Adrenal gland (tissue), 12 donors: Measurements from ENCODE around the gene APOL2. TPM values are rescaled to one million over a fixed set of nuclear protein-coding genes. Genes with fewer than 3 reads are reported as not detected.
"Not testable (repeated sequence)": the region's sequence is repeated elsewhere in the genome, so short reads cannot be mapped to it uniquely, and the experiment has no call there.

Experiments used
- DNase-seq, 7 donors: peaks; one replicate each; pipeline ENCODE4 v3.0.0-alpha.2; 2019 to 2020
- H3K27ac ChIP-seq, 5 donors: fragments of 200-600 bp; sonication (generic) in 4 of 5; 1 replicate in 3 of 5; 2 replicates in 2 of 5; pipeline versions ENCODE4 v1.5.1 to v1.8.0; 2016 to 2020; ENCODE audit warnings: mild to moderate bottlenecking in 1 of 5
- H3K27me3 ChIP-seq: fragments of 200-600 bp; 2 replicates; pipeline ENCODE4 v1.8.0; 2021
- H3K36me3 ChIP-seq, 2 donors: fragments of 200-600 bp; replicated peaks in 1 of 2; 1 replicate in 1 of 2; 2 replicates in 1 of 2; pipeline versions ENCODE4 v1.5.1 to v1.8.0; 2018 to 2022
- H3K4me1 ChIP-seq, 2 donors: fragments of 200-600 bp; replicated peaks in 1 of 2; 1 replicate in 1 of 2; 2 replicates in 1 of 2; pipeline versions ENCODE4 v1.5.1 to v1.8.0; 2018 to 2021
- H3K4me3 ChIP-seq, 4 donors: fragments of 200-600 bp; sonication (generic) in 3 of 4; one replicate each; pipeline ENCODE4 v1.5.1; 2016 to 2018
- H3K9me3 ChIP-seq, 3 donors: fragments of 200-600 bp; sonication (generic) in 1 of 3; replicated peaks in 1 of 3; 1 replicate in 2 of 3; 2 replicates in 1 of 3; pipeline versions ENCODE4 v1.5.1 to v1.8.0; 2016 to 2021
- POLR2A ChIP-seq, 2 donors: fragments of 450-650 bp; IDR thresholded peaks; one replicate each; pipeline ENCODE4 v1.6.1; 2017; ENCODE audit warnings: antibody characterized with exemption in 2 of 2, mild to moderate bottlenecking in 2 of 2, moderate library complexity in 1 of 2
- WGBS, 4 donors: extraction: QIAGEN DNeasy Blood & Tissue Kit in 2 of 4; methylation state at CpG; one replicate each; pipeline versions ENCODE4 v1.1.5 to v1.1.7; 2013 to 2017; 5-methylcytosine and 5-hydroxymethylcytosine counted together
- intact Hi-C, 2 donors: fragments of 100-400 bp; cut with DNase I; formaldehyde crosslinking; loops; one replicate each; pipeline versions ENCODE4 v1.14.1 to v1.15.0; 2022 to 2023
- polyA plus RNA-seq, 3 donors: library from polyadenylated mRNA; stranded (reverse); fragments of 200-250 nt in 2 of 3; fragments of 350-450 nt in 1 of 3; fragmentation: Illumina TruSeq in 1 of 3; extraction: RNeasy Lipid Tissue Mini Kit (QIAGEN cat#74804) in 1 of 3; gene quantifications; one replicate each; pipeline ENCODE4 v1.2.3, GENCODE V29; 2013 to 2014
- total RNA-seq, 9 donors: library from RNA; depleted of rRNA in 4 of 9; stranded (reverse); fragments of >200 nt in 4 of 9; fragments of 120-200 nt in 1 of 9; fragmentation: NEBNext Ultra II Directional in 1 of 9; extraction: Animal tissue kit (Norgen Biotek cat#: 25700) in 1 of 9; gene quantifications; one replicate each; pipeline versions ENCODE4 v1.1.0 to v1.2.4, GENCODE V29; 2013 to 2023
- TF ChIP-seq, protein P1 (sequence below), 6 experiments: fragments of 450-650 bp in 4 of 6; fragments of 200-600 bp in 2 of 6; sonication (generic) in 1 of 6; IDR thresholded peaks; 1 replicate in 5 of 6; 2 replicates in 1 of 6; pipeline versions ENCODE4 v1.5.1 to v1.8.0; 2016 to 2021; ENCODE audit warnings: antibody characterized with exemption in 6 of 6, mild to moderate bottlenecking in 2 of 6, moderate library complexity in 1 of 6
- donor health status: healthy with polysubstance abuse.
- donor health status: Bipolar disorder and iron deficiency.
- donor health status: DM: yes; HTN: yes; CAD: no.
- donor health status: DM: no; HTN: no; CAD: no.
- donor health status: DM: no; HTN: no; CAD: no.
- donor health status: DM: yes; HTN: yes; CAD: no.

The APOL2 gene
- total and polyA plus RNA-seq, 12 donors, result 16.1 to 73.8 (median 40.0) TPM

GRCh38 chr22:36267058-36267457 lies 27.7 kb upstream of the APOL2 start:
- H3K9me3 ChIP-seq, result no peaks in the 10 kb centered on the region
- TF ChIP-seq, protein P1, sequence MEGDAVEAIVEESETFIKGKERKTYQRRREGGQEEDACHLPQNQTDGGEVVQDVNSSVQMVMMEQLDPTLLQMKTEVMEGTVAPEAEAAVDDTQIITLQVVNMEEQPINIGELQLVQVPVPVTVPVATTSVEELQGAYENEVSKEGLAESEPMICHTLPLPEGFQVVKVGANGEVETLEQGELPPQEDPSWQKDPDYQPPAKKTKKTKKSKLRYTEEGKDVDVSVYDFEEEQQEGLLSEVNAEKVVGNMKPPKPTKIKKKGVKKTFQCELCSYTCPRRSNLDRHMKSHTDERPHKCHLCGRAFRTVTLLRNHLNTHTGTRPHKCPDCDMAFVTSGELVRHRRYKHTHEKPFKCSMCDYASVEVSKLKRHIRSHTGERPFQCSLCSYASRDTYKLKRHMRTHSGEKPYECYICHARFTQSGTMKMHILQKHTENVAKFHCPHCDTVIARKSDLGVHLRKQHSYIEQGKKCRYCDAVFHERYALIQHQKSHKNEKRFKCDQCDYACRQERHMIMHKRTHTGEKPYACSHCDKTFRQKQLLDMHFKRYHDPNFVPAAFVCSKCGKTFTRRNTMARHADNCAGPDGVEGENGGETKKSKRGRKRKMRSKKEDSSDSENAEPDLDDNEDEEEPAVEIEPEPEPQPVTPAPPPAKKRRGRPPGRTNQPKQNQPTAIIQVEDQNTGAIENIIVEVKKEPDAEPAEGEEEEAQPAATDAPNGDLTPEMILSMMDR (IDR thresholded peaks at IDR 0.05), result no peak
- TF ChIP-seq POLR2A (IDR thresholded peaks at IDR 0.05), result no peak
- H3K36me3 ChIP-seq, result peaks cover 0 to 10% of the 10 kb centered on the region in 2 donors
- H3K4me1 ChIP-seq, result no peaks in the 10 kb centered on the region
- H3K27ac ChIP-seq, result no peak overlapping the region
- WGBS, 4 donors, result 91 to 97% (median 94%) methylated on average over 4 of the region's 4 CpGs
- intact Hi-C loops, result no loop called here
- DNase-seq, result peak in 1 of 7 donors; percentile 25
- H3K27me3 ChIP-seq, result no peaks in the 10 kb centered on the region
- H3K4me3 ChIP-seq, result no peak overlapping the region

DNA sequence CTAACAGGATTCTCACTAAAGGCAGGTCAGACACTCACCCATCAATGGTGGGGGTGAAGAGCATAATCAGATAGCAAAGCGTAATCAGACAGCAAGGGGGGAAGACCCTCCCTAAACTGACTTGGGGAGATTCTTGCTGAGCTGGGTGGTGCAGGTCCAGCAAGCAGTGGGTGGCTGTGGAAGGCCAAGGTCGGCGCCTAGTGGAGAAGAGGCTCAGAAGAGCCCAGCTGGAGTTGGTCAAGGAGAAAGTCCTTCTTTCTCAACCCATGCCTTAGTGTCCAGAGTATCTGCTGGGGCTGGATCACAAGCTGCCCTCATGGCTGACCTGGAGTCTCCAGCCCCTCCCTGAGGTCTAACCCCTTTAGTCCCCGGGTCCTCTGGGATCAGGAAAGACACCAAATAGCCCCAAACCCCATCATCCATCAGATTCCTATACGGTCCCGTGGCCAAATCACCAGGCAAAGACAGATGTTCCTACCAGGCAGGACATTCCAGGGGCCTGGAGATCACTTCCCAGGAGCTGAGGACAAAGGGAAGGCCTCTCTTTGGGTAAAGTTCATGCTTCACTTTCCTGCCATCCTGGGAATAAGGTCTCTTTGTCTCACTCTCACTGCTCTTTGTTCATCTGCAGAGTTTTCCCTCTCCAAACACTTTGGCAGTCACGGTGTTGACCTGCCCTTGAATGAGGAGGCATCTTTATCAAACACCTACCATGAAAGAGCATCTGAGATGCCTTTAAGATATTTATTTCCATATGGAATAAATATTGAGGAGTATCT lies 24.7 kb upstream of the APOL2 start:
- H3K4me3 ChIP-seq, H3K36me3 ChIP-seq, H3K9me3 ChIP-seq, H3K4me1 ChIP-seq, intact Hi-C loops, H3K27me3 ChIP-seq: not testable (repeated sequence)
- peak overlapping the region in 1 of 5 donors; percentile 38 for H3K27ac ChIP-seq
- DNase-seq, result peak in 1 of 7 donors; percentile 41
- 80 to 88% (median 84%) methylated on average over 7 of the region's 7 CpGs for WGBS, 4 donors

DNA sequence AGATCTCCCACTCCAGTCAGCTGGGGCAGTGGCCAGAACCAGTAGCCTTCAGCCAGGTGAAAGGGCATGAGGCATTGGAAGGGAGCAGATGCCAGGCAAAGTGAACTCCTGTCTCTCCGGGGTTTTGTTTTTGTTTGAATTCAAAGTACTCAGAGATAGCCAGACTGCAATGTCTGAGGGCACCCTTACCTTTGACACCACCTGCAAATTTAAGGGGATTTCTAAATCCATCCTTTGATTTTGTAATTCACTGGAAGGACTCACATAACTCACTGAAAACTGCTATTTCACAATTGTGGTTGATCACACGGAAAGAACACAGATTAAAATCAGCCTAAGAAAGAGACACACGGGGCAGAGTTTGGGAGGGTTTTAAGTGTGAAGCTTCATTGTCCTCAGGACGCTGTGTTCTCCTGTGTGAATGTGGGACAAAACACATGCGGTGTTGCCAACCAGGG lies 23.9 kb upstream of the APOL2 start:
- 56 to 63% (median 60%) methylated on average over 5 of the region's 5 CpGs for WGBS, 4 donors
- intact Hi-C loops, H3K36me3 ChIP-seq, DNase-seq, H3K4me3 ChIP-seq, H3K9me3 ChIP-seq, H3K27me3 ChIP-seq: not testable (repeated sequence)
- Histone ChIP-seq H3K27ac (peak overlapping the region in 1 of 5 donors; percentile 10), H3K4me1 (peaks cover 4 to 16% of the 10 kb centered on the region in 2 donors)

DNA sequence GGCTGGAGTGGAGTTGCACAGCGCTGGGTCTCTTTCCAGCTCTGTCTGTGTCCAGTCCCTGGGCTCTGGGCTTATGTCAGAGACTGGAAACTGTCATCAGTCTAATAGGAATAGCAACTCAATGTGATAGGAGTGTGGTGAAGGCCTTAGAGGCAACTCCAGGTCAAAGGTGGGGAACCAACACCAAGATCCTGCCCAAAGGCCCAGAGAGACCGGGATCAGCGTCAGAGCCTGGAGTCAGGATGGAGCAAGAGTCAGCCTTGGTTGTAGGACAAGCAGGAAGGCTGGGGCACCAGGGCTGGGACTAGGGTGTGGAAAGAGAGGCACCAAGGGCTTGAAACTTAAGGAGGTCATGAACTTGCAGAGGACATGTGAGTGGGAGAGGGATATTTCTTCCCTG lies 23.0 kb upstream of the APOL2 start:
- 89 to 96% (median 94%) methylated on average over 2 to 3 of the region's 3 CpGs for WGBS, 4 donors
- intact Hi-C loops, DNase-seq, H3K27ac ChIP-seq, H3K36me3 ChIP-seq, H3K27me3 ChIP-seq, H3K9me3 ChIP-seq, H3K4me3 ChIP-seq: not testable (repeated sequence)
- peaks cover 4 to 17% of the 10 kb centered on the region in 2 donors for H3K4me1 ChIP-seq

GRCh38 chr22:36261675-36262074 lies 22.3 kb upstream of the APOL2 start:
- peaks cover 4 to 17% of the 10 kb centered on the region in 2 donors for H3K4me1 ChIP-seq
- H3K27ac ChIP-seq, H3K4me3 ChIP-seq, H3K36me3 ChIP-seq, H3K9me3 ChIP-seq, intact Hi-C loops, H3K27me3 ChIP-seq: not testable (repeated sequence)
- DNase-seq, result peak in 1 of 7 donors; percentile 43
- WGBS, 4 donors, result 70 to 80% (median 79%) methylated on average over 5 to 6 of the region's 6 CpGs

- Histone ChIP-seq H3K4me3 (no peak overlapping the region), H3K9me3 (no peaks in the 10 kb centered on the region), H3K27ac (peak overlapping the region in 2 of 5 donors; percentile 26 to 77), H3K4me1 (peaks cover 4 to 22% of the 10 kb centered on the region in 2 donors), H3K36me3 (no peaks in the 10 kb centered on the region), H3K27me3 (no peaks in the 10 kb centered on the region)
- intact Hi-C loops, result no loop called here
- TF ChIP-seq, protein P1 (IDR thresholded peaks at IDR 0.05), result no peak
- no peak for TF ChIP-seq POLR2A (IDR thresholded peaks at IDR 0.05)
- DNase-seq, result peak in 1 of 7 donors; percentile 41
- WGBS, 4 donors, result 63 to 77% (median 71%) methylated on average over 12 to 14 of the region's 14 CpGs
Observed at GRCh38 chr22:36259615-36260300, 20.4 kb upstream of the APOL2 start.
